Activated naive CD4-positive, alpha-beta T cell treated with anti-CD3 and anti-CD28 coated beads, Interleukin-2, amount 10 ng/mL, durations not matched to agents 7 days and 5 days (primary cell): ENCODE measurements around the gene CISD3.

Experiments used
- CTCF ChIA-PET: fragments of 350-600 bp; sonication (Branson Sonifier 250); formaldehyde crosslinking; loops from one replicate; lab custom pipeline; 2021; ENCODE audit warnings: antibody characterized with exemption; lab: Charles Lee
- DNase-seq: peaks from one replicate; pipeline ENCODE4 v3.0.0-alpha.2; 2020
- H3K27ac Mint-ChIP-seq: one replicate; pipeline ENCODE4 v1.8.0; 2021; ENCODE audit warnings: mild to moderate bottlenecking, moderate library complexity, mixed read lengths
- H3K27me3 Mint-ChIP-seq: one replicate; pipeline ENCODE4 v1.8.0; 2021; ENCODE audit warnings: mild to moderate bottlenecking, mixed read lengths
- H3K36me3 Mint-ChIP-seq: one replicate; pipeline ENCODE4 v1.8.0; 2021; ENCODE audit warnings: mixed read lengths
- H3K4me1 Mint-ChIP-seq: one replicate; pipeline ENCODE4 v1.8.0; 2021; ENCODE audit warnings: mixed read lengths
- H3K4me3 Mint-ChIP-seq: one replicate; pipeline ENCODE4 v1.8.0; 2021; ENCODE audit warnings: mild to moderate bottlenecking, moderate library complexity, mixed read lengths
- H3K9me3 Mint-ChIP-seq: one replicate; pipeline ENCODE4 v1.8.0; 2021; ENCODE audit warnings: mixed read lengths

The CISD3 gene

DNA sequence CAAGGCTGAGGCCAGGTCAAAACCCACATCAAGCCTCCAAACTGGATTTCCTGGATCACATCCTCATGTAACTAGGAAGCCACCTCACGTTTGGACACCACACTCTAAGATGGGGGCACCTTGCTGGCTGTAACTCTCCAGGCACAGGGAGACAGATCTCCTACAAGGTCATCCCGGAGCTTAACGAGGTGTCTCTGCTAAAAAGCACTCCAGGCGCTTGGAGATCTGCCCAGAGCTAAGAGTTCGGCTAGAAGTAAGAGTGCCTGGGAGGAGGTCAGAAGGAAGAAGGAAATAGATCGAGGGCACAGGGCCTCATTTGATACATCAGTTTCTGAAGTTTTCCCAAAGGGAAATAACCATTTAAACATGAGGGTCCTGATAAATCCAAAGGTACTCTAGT lies 38.3 kb downstream of the CISD3 start:
- Mint-ChIP-seq H3K4me3 (no peak overlapping the region), H3K9me3 (no peaks in the 10 kb centered on the region), H3K27me3 (no peaks in the 10 kb centered on the region), H3K4me1 (peaks cover 3% of the 10 kb centered on the region), H3K27ac (no peak overlapping the region), H3K36me3 (peaks cover 70% of the 10 kb centered on the region)
- CTCF ChIA-PET, result no interaction called here
- no peak for DNase-seq

DNA sequence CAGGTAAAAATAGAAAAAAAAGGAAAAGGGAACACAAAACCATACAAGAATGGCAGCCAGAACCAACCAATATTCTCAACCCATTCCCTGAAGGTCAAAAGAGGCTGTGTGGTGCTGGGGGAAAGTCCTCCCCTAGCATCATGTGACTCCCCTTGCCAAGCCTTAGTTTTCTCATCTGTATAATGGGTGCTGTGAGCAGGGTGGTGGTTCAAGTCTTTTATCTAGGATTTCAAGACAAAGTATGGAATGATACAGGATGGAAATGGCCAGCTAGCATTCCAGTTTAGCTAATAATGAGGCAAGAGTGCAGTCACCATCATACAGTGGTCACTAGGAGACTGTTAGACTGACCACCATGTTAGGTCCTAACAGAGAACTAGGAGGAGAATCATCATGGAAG lies 43.1 kb downstream of the CISD3 start:
- Mint-ChIP-seq H3K27me3 (no peaks in the 10 kb centered on the region), H3K4me1 (no peaks in the 10 kb centered on the region), H3K36me3 (peaks cover 53% of the 10 kb centered on the region), H3K4me3 (no peak overlapping the region), H3K9me3 (no peaks in the 10 kb centered on the region), H3K27ac (no peak overlapping the region)
- no peak for DNase-seq
- CTCF ChIA-PET, result no interaction called here

DNA sequence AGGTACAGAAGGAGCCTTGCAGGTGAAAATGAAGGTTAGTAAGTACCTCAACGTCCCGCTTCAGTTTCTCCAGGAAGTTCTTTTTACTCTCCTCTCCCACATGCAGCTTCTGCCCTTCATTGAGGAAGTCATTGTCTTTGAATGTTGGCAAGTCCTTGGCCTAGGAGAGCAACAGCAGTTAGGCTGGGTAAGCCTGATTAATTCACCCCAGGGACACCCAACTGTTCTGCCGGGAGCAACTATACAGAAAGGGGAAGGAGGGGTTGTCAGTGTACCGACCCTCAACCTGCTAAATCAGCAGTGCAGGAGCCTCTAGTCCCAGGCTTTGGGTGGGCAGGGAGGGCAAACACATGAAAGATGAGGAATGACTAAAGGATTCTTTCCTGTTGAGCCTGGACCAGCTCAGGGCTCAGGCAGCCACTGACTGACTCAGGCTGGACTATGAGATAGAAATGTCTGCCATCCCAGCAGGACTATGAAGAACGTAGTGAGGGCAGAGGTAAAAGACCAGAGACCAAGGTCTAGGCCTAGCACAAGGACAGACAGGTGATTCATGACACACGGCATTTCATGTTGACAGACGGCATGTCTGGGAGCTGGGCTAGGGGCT lies 47.6 kb downstream of the CISD3 start:
- Mint-ChIP-seq H3K4me3 (no peak overlapping the region), H3K27me3 (no peaks in the 10 kb centered on the region), H3K36me3 (peaks cover 53% of the 10 kb centered on the region), H3K4me1 (no peaks in the 10 kb centered on the region), H3K27ac (no peak overlapping the region), H3K9me3 (no peaks in the 10 kb centered on the region)
- no peak for DNase-seq
- CTCF ChIA-PET, result no interaction called here

DNA sequence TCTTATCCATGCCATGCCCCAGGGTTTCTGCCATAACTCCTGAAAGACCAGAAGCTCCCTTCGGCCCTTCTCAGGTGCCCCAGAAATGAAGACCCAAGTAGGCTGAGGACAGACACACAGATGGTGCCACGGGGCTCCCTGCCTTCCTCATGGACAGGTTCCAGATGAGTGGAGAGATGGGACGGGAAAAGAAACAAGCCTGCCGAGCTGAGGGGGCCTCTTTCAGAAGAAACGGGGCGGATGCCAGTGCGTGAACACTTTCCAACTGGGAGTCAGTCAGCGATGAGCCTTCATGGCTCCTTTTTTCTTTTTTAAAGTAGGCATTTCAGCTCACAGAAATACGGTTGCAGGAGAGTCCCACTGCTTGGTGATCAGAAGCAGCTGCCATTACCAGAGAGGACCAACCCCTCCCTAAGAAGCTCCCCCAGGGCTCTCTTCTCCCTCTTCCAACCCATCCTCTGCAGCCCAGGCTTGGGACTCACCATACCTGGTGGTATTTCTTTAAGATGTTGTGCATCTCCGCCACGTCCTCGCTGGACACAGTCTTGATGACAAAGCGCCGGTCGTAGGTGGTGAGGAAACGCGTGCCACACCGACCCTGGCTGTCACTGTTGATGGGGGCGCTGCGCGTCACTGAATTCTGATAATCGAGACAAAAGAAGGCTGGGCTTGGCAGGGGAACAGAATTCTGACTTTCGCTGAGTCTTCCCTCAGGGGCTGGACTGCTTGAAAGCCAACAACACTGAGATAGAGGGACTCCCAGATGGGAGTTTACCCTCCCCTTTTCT lies 50.0 kb downstream of the CISD3 start:
- H3K27ac Mint-ChIP-seq, result no peak overlapping the region
- no peak overlapping the region for H3K4me3 Mint-ChIP-seq
- H3K4me1 Mint-ChIP-seq, result no peaks in the 10 kb centered on the region
- CTCF ChIA-PET, result interaction anchor here (1.8 kb wide), 1 partner anchor 195 kb away, joined by 3 read pairs; no protein-coding TSS in a partner anchor
- H3K27me3 Mint-ChIP-seq, result no peaks in the 10 kb centered on the region
- DNase-seq, result no peak
- H3K36me3 Mint-ChIP-seq, result peaks cover 46% of the 10 kb centered on the region
- no peaks in the 10 kb centered on the region for H3K9me3 Mint-ChIP-seq

DNA sequence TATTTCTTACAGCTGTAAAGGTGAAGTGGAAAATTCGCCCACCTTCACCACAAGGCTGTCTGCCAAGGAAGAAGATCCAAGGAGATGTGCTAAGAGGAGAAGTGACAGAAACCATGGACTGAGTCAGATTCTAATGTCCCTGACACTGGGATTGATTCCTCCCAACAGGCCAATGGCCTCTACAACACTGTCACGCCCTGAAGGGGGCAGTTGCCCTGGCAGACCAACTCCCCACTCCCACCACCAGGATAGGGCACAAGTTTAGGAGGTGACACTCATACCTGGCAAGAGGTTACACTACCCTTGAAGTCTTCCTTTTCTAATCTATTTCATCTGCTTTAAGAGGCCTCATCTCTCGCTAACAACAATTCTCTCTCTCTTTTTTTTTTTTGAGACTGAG lies 53.1 kb downstream of the CISD3 start:
- H3K4me3 Mint-ChIP-seq, result no peak overlapping the region

More for the DNA sequence above, 53.1 kb downstream of the CISD3 start:
- CTCF ChIA-PET, result no interaction called here
- Mint-ChIP-seq H3K9me3 (no peaks in the 10 kb centered on the region), H3K36me3 (peaks cover 39% of the 10 kb centered on the region), H3K27me3 (no peaks in the 10 kb centered on the region), H3K27ac (no peak overlapping the region), H3K4me1 (no peaks in the 10 kb centered on the region)
- DNase-seq, result no peak
